ENCODE data around the gene ETNK2.

The ETNK2 gene, protein sequence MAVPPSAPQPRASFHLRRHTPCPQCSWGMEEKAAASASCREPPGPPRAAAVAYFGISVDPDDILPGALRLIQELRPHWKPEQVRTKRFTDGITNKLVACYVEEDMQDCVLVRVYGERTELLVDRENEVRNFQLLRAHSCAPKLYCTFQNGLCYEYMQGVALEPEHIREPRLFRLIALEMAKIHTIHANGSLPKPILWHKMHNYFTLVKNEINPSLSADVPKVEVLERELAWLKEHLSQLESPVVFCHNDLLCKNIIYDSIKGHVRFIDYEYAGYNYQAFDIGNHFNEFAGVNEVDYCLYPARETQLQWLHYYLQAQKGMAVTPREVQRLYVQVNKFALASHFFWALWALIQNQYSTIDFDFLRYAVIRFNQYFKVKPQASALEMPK

DNA sequence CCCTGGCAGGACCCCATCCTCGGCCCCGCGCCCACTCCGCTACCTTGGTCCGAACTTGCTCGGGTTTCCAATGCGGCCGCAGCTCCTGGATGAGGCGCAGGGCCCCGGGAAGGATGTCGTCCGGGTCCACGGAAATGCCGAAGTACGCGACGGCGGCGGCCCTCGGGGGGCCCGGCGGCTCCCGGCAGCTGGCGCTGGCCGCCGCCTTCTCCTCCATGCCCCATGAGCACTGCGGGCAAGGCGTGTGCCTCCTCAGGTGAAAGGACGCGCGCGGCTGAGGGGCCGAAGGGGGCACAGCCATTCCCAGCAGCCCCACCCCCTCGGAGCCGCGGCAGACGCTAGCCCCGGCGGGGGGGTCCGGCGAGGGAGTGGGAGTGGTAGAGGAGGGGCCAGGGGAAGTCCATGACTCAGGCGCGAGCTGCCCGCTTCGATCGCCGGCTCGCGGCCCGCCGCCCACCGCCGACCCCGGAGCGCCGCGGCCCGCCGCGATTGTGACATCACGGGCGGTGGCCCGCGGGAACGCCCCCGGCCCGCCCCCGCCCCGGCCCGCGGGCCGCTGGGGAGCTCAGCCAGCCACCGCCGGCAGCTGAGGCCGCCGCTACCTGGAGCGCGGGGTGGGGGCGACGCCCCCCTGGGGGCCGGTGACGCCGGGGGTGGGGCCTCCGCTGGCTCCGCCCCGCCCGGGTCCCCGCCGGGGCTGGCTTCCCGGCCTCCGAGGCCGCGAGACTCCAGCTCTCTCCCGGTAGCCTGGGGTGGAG, at the start of gene ETNK2:
Gene ETNK2 (minus strand): TSS at position 493 of the 758 bp plus-strand sequence. CDS start 192 bp downstream, at position 301.
- H3K36me3 Mint-ChIP-seq (ENCODE audit: low read depth), result no peaks in the 10 kb centered on the region
- peak within 1 kb of the TSS; percentile 66 for H3K4me3 Mint-ChIP-seq
- peak; percentile 71 for DNase-seq
- no peaks in the 10 kb centered on the region for H3K27me3 Mint-ChIP-seq
- H3K27ac Mint-ChIP-seq, result no peak within 1 kb of the TSS
- peaks cover 9% of the 10 kb centered on the region for H3K4me1 Mint-ChIP-seq (ENCODE audit: low read depth)
- no peaks in the 10 kb centered on the region for H3K9me3 Mint-ChIP-seq

DNA sequence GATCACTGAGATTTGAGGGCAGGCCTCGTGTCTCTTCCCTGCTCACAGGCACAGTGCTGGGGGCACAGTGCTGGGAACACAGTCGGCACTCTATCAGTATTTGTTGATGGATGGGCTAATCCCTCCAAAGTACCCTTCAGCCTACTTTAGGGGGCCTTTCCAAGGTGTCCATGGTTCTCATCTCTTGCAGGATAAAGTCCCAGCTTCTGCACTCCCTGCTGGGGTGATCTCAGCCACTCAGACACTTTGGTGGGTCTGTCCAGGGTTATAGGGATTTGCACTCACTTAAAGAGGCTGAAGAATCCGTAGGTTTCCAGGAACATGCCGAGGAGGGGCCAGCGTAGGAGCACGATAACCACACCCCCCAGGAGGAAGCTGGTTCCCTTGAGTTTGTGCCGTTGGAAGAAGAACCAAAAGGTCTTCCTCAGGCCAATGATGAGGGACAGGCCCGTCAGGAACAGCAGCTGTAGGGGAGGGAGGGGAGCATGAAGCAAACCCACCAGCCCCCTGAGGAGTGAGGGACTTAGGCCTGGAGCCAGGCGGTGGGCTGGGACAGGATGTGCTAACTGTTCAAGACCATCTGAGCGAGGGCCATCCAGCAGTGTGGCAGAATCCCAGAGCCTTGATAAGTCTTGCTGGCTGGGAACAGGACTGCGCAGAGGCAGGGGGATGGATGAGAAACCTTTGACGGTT, 49.6 kb upstream of the ETNK2 start:
- peaks cover 37% of the 10 kb centered on the region for H3K27me3 Mint-ChIP-seq
- DNase-seq, result peak; percentile 6
- H3K9me3 Mint-ChIP-seq, result no peaks in the 10 kb centered on the region
- H3K36me3 Mint-ChIP-seq (ENCODE audit: low read depth), result no peaks in the 10 kb centered on the region
- H3K27ac Mint-ChIP-seq, result no peak overlapping the region
- H3K4me3 Mint-ChIP-seq, result no peak overlapping the region
- peaks cover 7% of the 10 kb centered on the region for H3K4me1 Mint-ChIP-seq (ENCODE audit: low read depth)

DNA sequence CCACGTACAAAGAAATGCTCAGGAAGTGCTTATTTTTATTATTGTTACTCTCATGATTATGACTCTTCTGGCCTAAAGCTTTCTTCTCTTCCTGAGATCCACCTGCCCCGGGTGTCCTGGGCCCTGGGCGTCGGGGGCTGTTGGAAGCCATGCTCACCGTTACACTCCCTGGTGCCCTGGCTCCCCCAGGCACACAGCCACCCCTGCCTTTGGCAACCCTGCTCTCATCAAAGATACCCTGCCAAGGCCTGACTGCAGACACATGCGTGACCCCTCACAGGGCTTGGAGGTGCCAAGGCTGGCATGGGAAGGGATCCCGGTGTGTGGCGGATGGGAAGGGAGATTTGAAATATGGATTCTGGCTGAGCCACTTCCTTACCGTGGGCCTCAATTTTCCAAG, 47.7 kb upstream of the ETNK2 start:
- H3K4me1 Mint-ChIP-seq (ENCODE audit: low read depth), result peaks cover 4% of the 10 kb centered on the region
- no peaks in the 10 kb centered on the region for H3K9me3 Mint-ChIP-seq
- H3K27me3 Mint-ChIP-seq, result peaks cover 19% of the 10 kb centered on the region
- DNase-seq, result peak; percentile 14
- H3K27ac Mint-ChIP-seq, result no peak overlapping the region
- no peak overlapping the region for H3K4me3 Mint-ChIP-seq
- H3K36me3 Mint-ChIP-seq (ENCODE audit: low read depth), result no peaks in the 10 kb centered on the region

DNA sequence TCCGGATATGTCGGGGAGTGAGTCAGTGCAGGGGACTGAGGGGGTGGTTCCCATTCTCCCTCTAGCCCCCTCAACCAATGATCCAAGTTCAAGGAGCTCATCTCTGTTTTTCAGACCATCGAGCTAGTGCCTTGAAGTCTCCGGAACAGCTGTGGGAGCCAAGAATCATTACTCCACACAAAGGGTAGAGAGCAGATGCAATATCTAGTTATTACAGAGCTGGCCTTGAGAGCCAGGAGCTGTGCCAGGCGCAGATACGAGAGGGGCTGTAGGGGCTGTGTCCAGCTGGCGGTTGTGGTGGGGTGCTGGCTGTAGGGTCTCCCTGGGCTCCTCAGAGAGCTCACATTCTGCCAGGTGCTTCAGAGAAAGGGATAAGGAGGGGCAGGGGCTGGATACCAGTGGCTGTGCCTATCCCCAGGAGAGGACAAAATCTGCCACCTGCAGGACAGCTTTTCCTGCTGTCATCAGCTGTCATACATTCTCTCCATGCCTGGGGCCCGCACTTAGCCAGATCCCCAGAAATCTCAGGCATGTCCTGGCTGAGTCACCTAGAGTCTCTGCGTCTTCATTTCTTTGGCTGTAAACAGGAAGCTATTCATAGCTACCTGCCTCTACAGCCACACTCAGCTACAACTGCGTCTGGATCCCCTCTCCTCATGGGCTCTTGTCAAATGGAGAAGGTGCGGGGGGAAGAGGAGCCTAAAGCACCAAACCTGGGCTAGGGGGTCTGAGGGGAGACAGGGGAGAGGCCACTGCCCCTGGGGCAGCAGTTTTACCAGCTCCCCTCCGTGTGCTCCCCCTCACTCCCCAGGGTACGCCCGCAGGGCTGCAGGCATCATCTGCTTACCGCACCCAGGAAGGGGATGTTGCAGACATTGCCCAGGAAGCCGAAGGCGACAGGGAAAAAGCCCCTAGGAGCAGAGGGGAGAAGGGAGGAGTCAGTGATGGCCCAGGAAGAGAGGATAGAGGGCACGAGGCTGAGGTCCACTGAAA, 46.8 kb upstream of the ETNK2 start:
- DNase-seq, result peak; percentile 19
- H3K9me3 Mint-ChIP-seq, result no peaks in the 10 kb centered on the region
- peaks cover 11% of the 10 kb centered on the region for H3K27me3 Mint-ChIP-seq
- no peak overlapping the region for H3K27ac Mint-ChIP-seq
- H3K4me3 Mint-ChIP-seq, result no peak overlapping the region
- H3K36me3 Mint-ChIP-seq (ENCODE audit: low read depth), result no peaks in the 10 kb centered on the region
- H3K4me1 Mint-ChIP-seq (ENCODE audit: low read depth), result peaks cover 7% of the 10 kb centered on the region

DNA sequence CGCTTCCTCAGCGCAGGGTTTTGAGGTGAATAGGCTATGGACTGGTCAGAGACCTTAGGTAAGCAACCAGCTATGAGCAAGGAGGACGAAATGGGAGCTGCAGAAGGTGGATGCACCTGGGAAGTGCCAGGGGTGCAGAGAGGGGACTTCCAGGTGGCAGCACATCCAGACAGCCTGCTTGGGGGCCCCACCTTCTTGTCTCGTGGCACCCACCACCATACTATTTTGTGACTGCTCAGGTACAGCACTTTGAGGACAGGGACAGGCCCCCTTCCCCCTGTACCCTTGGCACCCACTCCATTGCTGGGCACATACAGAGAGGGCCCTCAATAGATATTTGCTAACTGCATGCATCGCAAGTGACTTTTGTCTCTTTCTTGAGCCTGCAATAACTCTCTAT, 45.2 kb upstream of the ETNK2 start:
- no peaks in the 10 kb centered on the region for H3K9me3 Mint-ChIP-seq
- DNase-seq, result no peak
- H3K4me1 Mint-ChIP-seq (ENCODE audit: low read depth), result peaks cover 7% of the 10 kb centered on the region
- peaks cover 13% of the 10 kb centered on the region for H3K27me3 Mint-ChIP-seq
- no peak overlapping the region for H3K4me3 Mint-ChIP-seq
- H3K27ac Mint-ChIP-seq, result no peak overlapping the region
- no peaks in the 10 kb centered on the region for H3K36me3 Mint-ChIP-seq (ENCODE audit: low read depth)

DNA sequence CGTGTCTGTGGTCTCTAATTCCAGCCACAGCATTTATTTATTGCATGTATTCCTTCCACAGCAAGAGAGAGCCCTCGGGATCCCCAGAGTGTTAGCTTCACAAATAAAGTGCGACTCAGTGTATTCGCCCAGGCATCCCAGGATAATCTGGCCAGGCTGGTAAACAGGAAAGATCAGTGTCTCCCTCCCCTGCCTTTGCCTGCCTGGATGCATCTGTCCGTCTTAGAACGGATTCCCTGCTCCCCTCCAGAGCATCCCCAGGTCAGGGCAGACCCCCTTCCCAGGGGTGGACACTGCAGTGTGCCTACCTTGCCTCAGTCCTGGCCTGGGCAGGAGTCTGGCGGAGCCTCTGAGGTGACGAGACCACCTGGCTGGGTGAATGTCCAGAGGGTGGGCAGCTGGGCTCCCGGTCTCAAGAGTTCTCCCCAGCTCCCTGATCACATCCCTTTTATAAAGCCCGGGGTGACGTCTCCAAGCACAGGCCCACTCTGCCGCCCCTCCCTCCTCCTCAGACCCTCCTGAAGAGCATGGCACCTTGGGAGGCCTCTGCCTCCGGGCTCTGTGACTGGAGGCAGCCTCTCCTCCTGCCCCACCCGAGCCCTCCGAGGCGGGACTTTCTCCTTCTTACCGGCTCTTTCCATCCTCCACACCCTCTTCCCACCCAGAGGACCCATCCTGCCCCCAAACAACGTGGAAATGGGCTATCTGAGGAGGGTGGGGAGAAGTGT, 44.4 kb upstream of the ETNK2 start, which contains the start of gene KISS1:
Gene KISS1 (minus strand): TSS at position 424 of the 728 bp plus-strand sequence. CDS start 3,615 bp downstream, outside the sequence.
- DNase-seq, result no peak
- H3K27me3 Mint-ChIP-seq, result peaks cover 17% of the 10 kb centered on the region
- H3K9me3 Mint-ChIP-seq, result no peaks in the 10 kb centered on the region
- peaks cover 7% of the 10 kb centered on the region for H3K4me1 Mint-ChIP-seq (ENCODE audit: low read depth)
- H3K4me3 Mint-ChIP-seq, result no peak within 1 kb of the TSS
- H3K27ac Mint-ChIP-seq, result no peak within 1 kb of the TSS
- H3K36me3 Mint-ChIP-seq (ENCODE audit: low read depth), result no peaks in the 10 kb centered on the region

DNA sequence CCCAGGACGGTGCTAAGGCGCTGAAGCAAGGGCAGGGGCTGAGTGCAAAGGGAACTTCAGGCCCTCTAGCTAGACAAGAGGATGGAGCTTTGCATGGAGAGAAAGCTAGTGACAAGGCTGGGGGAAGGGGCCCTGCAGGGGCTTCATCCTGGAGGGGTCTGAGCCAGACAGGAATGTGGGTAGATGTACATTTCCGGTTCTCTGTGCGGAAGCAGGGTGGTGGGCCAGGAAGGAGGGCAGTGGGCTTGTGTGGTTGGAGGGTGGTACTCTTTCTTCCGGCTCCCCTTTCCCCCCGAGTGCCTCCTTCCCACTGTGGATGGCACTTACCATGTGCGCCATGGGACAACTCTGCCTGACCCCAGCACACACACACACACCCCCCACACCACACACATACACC, 42.9 kb upstream of the ETNK2 start:
- Mint-ChIP-seq H3K27me3 (peaks cover 27% of the 10 kb centered on the region), H3K36me3 (ENCODE audit: low read depth) (no peaks in the 10 kb centered on the region), H3K27ac (no peak overlapping the region), H3K4me3 (no peak overlapping the region), H3K9me3 (no peaks in the 10 kb centered on the region), H3K4me1 (ENCODE audit: low read depth) (peaks cover 16% of the 10 kb centered on the region)
- DNase-seq, result no peak

DNA sequence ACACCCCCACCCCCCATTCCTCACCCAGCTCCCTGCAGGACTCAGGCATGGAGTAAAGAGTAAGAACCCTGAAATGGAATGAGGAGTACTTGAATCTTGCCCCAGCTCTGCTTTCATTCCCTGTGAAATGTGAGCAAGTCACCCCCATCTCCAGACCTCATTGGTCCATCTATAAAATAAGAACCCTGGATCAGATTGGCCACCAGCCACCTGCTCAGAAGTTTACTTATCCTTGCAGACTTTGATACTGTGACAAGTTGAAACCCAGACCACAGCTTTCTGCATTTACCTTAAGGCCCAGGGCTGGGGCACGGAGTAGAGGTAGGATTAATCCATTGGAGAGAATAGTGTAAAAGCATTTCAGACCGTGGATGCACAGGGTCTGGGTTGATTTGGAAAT, 42.2 kb upstream of the ETNK2 start:
- no peak for DNase-seq
- H3K27ac Mint-ChIP-seq, result no peak overlapping the region
- H3K4me1 Mint-ChIP-seq (ENCODE audit: low read depth), result peaks cover 22% of the 10 kb centered on the region

DNA sequence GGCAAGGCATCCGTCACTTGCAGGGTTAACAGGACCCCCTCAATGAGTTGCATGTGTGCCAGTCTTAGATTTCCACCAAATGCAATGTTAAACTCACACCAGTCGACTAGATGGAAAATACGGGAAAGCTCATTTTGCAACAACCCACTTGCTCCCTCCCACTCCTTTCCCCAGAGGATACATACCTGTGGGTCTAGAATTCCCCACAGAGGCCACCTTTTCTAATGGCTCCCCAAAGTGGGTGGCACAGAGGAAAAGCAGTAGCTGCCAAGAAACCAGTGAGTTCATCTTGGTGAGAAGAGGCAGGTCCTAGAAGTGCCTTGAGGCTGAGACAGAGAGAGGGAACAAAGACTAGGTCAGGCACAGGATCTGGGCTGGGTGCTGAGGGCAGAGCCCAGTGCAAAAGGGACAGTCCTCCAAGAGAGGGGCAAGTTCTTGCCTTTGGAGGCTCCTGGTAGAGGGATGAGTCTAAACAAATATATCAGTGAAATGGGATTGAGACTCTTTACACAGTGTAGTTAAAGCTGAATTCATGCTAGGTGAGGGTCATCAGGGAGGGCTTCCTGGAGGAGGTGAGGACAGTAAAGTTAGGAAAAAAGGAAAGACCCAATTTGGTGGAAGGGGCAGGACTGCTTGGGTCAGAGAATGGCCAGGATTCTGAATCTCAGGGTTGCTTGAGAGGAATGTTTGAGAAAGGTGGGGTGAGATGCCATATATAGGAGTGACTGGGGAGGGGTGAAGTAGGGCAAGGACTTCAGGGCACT, 40.9 kb upstream of the ETNK2 start:
- no peak for DNase-seq
- Mint-ChIP-seq H3K4me1 (ENCODE audit: low read depth) (peaks cover 28% of the 10 kb centered on the region), H3K27ac (no peak overlapping the region), H3K27me3 (peaks cover 44% of the 10 kb centered on the region), H3K9me3 (no peaks in the 10 kb centered on the region), H3K36me3 (ENCODE audit: low read depth) (no peaks in the 10 kb centered on the region), H3K4me3 (no peak overlapping the region)

More for the DNA sequence above, 42.2 kb upstream of the ETNK2 start:
- H3K36me3 Mint-ChIP-seq (ENCODE audit: low read depth), result no peaks in the 10 kb centered on the region
- peaks cover 34% of the 10 kb centered on the region for H3K27me3 Mint-ChIP-seq
- no peaks in the 10 kb centered on the region for H3K9me3 Mint-ChIP-seq
- H3K4me3 Mint-ChIP-seq, result no peak overlapping the region

DNA sequence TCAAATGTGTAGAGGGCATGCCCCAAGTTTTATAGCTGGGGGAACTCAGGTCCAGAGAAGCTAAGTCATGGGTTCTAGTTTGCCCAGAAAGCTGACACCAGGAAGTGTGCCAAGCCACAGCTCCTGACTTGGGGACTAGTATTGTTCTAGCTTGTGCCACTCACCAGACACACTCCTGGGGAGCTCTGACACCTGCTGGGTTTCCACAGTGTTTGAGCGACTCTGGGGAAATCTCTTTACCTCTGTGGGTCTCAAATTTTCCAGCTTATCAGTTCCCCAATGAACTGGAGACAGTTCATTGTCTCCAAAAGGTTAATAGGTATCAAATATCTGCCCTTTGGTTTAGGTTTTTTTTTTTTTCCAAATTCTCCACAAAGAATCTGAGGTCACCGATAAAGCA, 40.2 kb upstream of the ETNK2 start:
- Mint-ChIP-seq H3K4me3 (no peak overlapping the region), H3K36me3 (ENCODE audit: low read depth) (no peaks in the 10 kb centered on the region), H3K9me3 (no peaks in the 10 kb centered on the region), H3K27me3 (peaks cover 51% of the 10 kb centered on the region), H3K4me1 (ENCODE audit: low read depth) (peaks cover 28% of the 10 kb centered on the region), H3K27ac (no peak overlapping the region)
- DNase-seq, result no peak

DNA sequence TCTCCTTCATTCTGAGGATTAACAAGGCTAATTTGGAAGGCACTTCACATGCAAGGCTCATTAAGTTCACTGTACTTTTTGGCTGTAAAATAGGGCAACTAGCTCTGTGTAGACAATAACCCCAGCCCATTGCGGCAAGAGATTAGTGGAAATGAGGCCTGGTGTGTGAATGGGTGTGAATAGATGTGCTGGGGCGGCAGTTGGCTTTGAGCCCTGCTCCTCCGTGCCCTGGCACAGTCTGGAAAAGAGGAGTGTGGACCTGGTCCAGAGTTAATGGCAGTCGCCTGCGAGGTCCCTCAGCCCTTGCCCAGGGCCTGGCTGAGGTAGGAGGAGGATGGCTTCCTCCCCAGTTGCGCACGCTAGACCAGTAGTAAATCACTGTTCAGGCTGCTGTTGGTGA, 39.6 kb upstream of the ETNK2 start:
- Mint-ChIP-seq H3K27ac (no peak overlapping the region), H3K36me3 (ENCODE audit: low read depth) (no peaks in the 10 kb centered on the region), H3K27me3 (peaks cover 56% of the 10 kb centered on the region), H3K9me3 (no peaks in the 10 kb centered on the region), H3K4me1 (ENCODE audit: low read depth) (peaks cover 28% of the 10 kb centered on the region), H3K4me3 (no peak overlapping the region)
- DNase-seq, result no peak

DNA sequence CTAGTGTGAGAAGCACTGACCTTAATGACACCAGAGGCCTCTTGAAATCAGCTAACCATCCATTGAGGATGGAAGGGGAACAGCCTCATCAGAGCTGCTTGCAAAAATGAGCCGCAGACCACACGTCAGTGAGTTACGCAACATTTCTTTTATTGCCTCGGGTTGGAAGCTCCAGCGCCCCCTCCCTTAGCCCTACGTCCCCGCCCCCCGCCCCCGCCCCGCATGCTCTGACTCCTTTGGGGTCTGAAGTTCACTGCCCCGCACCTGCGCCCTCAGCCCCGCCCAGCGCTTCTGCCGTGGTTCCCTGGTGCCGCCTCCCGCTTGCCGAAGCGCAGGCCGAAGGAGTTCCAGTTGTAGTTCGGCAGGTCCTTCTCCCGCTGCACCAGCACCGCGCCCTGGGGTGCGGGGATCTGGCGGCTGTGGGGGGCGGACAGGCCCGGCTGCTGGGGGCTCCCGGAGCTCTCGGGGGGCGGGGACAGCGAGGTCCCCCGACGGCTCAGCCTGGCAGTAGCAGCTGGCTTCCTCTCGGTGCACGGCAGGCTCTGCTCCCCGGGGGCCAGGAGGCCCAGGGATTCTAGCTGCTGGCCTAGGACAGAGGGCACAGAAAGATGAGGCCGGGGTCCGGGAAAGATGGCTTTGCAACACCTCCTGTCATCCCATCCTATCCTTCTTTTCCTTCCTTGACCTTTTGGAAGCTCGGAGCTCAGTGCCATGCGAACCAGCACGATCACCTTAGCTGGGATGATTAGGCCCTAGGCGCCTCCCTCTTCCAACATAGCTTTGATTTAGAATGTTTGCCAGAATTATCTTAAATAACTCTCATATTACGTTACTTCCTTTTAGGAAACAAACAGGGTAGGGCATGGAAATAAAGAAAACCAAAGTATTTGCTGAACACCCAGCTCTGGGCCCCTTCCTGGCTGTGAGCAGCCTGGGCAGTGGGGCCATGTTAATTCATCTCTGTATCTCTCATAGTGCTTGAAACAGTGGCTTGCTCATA, 38.7 kb upstream of the ETNK2 start:
- Mint-ChIP-seq H3K36me3 (ENCODE audit: low read depth) (no peaks in the 10 kb centered on the region), H3K4me3 (no peak overlapping the region), H3K4me1 (ENCODE audit: low read depth) (peaks cover 28% of the 10 kb centered on the region), H3K27me3 (peaks cover 63% of the 10 kb centered on the region), H3K27ac (no peak overlapping the region), H3K9me3 (no peaks in the 10 kb centered on the region)
- peak; percentile 42 for DNase-seq

Data from activated T-cell treated with anti-CD3 and anti-CD28 coated beads, Interleukin-2, amount 50 U/mL, for 24 hours (primary cell).